Sigmoid colon (tissue), 4 donors: ENCODE data around the gene MCAT.

ENCODE experiments used
- POLR2A ChIP-seq, 2 donors: fragments of 450-650 bp; IDR thresholded peaks; one replicate each; pipeline ENCODE4 v1.6.1; 2016; ENCODE audit warnings: antibody characterized with exemption in 2 of 2, mild to moderate bottlenecking in 2 of 2, moderate library complexity in 2 of 2
- POLR2AphosphoS5 ChIP-seq, 4 donors: sonication (generic); formaldehyde crosslinking; IDR thresholded peaks; one replicate each; pipeline ENCODE4 v1.6.1; 2017; ENCODE audit warnings: antibody characterized with exemption in 4 of 4
- TF ChIP-seq, protein P1 (sequence below), 4 experiments: fragments of 450-650 bp in 3 of 4; fragments of 200-600 bp in 1 of 4; IDR thresholded peaks; one replicate each; pipeline ENCODE4 v1.5.1; 2016 to 2019; ENCODE audit warnings: antibody characterized with exemption in 4 of 4, mild to moderate bottlenecking in 3 of 4, moderate library complexity in 2 of 4

DNA sequence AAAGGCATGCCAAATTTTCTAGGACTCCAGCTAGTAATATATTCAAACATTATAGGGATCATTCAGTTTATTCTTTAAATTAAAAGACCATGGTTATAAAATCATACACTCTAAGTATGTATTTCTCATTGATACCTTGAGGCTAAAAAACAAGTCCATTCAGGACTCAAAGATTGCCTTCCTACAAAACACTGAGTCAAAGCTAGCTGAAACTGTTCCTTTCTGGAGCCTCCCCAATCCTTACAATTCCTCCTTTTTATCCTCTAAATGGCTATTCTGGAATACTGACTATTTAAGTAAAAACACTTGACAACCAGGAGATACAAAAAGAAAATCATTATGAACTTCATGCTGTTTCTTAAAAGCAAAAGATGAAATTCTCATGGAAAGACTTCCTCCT is 48.6 kb upstream of the MCAT start:
- TF ChIP-seq POLR2AphosphoS5 (IDR thresholded peaks at IDR 0.05), result no peak
- no peak for TF ChIP-seq POLR2A (IDR thresholded peaks at IDR 0.05)
- TF ChIP-seq, protein P1, sequence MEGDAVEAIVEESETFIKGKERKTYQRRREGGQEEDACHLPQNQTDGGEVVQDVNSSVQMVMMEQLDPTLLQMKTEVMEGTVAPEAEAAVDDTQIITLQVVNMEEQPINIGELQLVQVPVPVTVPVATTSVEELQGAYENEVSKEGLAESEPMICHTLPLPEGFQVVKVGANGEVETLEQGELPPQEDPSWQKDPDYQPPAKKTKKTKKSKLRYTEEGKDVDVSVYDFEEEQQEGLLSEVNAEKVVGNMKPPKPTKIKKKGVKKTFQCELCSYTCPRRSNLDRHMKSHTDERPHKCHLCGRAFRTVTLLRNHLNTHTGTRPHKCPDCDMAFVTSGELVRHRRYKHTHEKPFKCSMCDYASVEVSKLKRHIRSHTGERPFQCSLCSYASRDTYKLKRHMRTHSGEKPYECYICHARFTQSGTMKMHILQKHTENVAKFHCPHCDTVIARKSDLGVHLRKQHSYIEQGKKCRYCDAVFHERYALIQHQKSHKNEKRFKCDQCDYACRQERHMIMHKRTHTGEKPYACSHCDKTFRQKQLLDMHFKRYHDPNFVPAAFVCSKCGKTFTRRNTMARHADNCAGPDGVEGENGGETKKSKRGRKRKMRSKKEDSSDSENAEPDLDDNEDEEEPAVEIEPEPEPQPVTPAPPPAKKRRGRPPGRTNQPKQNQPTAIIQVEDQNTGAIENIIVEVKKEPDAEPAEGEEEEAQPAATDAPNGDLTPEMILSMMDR (IDR thresholded peaks at IDR 0.05), result no peak
